ENCODE measurements around the gene DNAJB11.

DNA sequence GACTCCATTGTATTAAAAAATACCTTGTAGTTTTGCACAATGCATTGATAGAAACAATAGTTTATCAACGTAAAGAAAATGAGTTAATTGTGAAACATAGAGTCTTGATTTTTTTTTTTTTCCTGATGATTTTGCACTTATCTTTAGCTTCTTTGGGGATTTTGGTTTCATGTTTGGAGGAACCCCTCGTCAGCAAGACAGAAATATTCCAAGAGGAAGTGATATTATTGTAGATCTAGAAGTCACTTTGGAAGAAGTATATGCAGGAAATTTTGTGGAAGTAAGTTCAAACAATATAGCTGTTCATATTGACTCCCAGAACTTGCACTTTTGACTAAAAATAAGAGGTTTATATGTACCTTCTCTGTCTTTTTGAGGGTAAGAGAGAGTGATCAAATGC, 7.0 kb downstream of the DNAJB11 start:
- no peak for TF ChIP-seq CTCF (IDR thresholded peaks at IDR 0.05)
- TF ChIP-seq POLR2AphosphoS5 (IDR thresholded peaks at IDR 0.05), result no peak
